IMR-90 (cell line): ENCODE results near the gene SMC5. TPM values are rescaled to one million over a fixed set of nuclear protein-coding genes. Genes with fewer than 3 reads are reported as not detected.

Experiments used
- ATAC-seq: fragments of 200-7000 bp; cut with Tn5 transposase; 2 replicates; pipeline ENCODE4 v1.9.1; 2020; ENCODE audit warnings: low read depth, mild to moderate bottlenecking, moderate library complexity
- BruUV-seq: library from RNA; stranded (reverse); fragments of 400-500 nt; replicated peaks from 2 replicates; lab custom pipeline; 2021; lab: Mats Ljungman, UMichigan
- CTCF ChIA-PET: fragments of 300-600 bp; formaldehyde crosslinking; extraction: SDS; loops from one replicate; lab custom pipeline; 2021; ENCODE audit warnings: antibody characterized with exemption; lab: Yijun Ruan, JAX
- POLR2A ChIA-PET: fragments of 300-600 bp; sonication (Branson Sonifier 250); formaldehyde crosslinking; loops from one replicate; lab custom pipeline; 2022; ENCODE audit warnings: antibody characterized with exemption; ENCODE audit not compliant: unreplicated experiment; lab: Charles Lee
- DNase-seq: peaks from one replicate; pipeline ENCODE4 v3.0.0; 2013
- H2AFZ ChIP-seq: replicated peaks from 2 replicates; pipeline ENCODE3; 2013; ENCODE audit warnings: low read length, mild to moderate bottlenecking; ENCODE audit not compliant: poor library complexity
- H2AK5ac ChIP-seq: 2 replicates; pipeline ENCODE4 v1.6.1; 2013; ENCODE audit warnings: low read depth, low read length, inconsistent platforms
- H2AK9ac ChIP-seq: replicated peaks from 2 replicates; pipeline ENCODE3; 2013; ENCODE audit warnings: mild to moderate bottlenecking, low read depth, low read length, moderate library complexity; ENCODE audit not compliant: poor library complexity
- H2BK120ac ChIP-seq: 2 replicates; pipeline ENCODE4 v1.6.1; 2013; ENCODE audit warnings: low read depth, low read length, inconsistent platforms
- H2BK15ac ChIP-seq: 3 replicates; pipeline ENCODE4 v1.6.1; 2013; ENCODE audit warnings: low read depth, low read length, inconsistent platforms
- H2BK20ac ChIP-seq: 2 replicates; pipeline ENCODE4 v1.6.1; 2013; ENCODE audit warnings: low read depth, mild to moderate bottlenecking, inconsistent platforms, low read length, moderate library complexity
- H2BK5ac ChIP-seq: 2 replicates; pipeline ENCODE4 v1.6.1; 2013; ENCODE audit warnings: mild to moderate bottlenecking, low read depth, low read length, inconsistent platforms; ENCODE audit not compliant: poor library complexity, severe bottlenecking
- H3K14ac ChIP-seq: replicated peaks from 2 replicates; pipeline ENCODE4 v1.6.1; 2013; ENCODE audit warnings: low read depth, low read length, inconsistent platforms
- H3K18ac ChIP-seq: 2 replicates; pipeline ENCODE4 v1.6.1; 2013; ENCODE audit warnings: low read depth, low read length, control low read depth
- H3K23ac ChIP-seq: 2 replicates; pipeline ENCODE4 v1.6.1; 2013; ENCODE audit warnings: low read depth, low read length, inconsistent platforms
- H3K27ac ChIP-seq: 2 replicates; pipeline ENCODE4 v1.5.1; 2013; ENCODE audit warnings: mild to moderate bottlenecking, control low read depth, low read length; ENCODE audit not compliant: insufficient read depth
- H3K27me3 ChIP-seq: 2 replicates; pipeline ENCODE4 v1.6.1; 2013; ENCODE audit warnings: low read length; ENCODE audit not compliant: control insufficient read depth, insufficient read depth
- H3K36me3 ChIP-seq: 2 replicates; pipeline ENCODE4 v1.6.1; 2013; ENCODE audit warnings: low read length, mixed read lengths; ENCODE audit not compliant: control insufficient read depth, insufficient read depth
- H3K4ac ChIP-seq: 2 replicates; pipeline ENCODE4 v1.6.1; 2013; ENCODE audit warnings: low read depth, low read length, inconsistent platforms
- H3K4me1 ChIP-seq: 2 replicates; pipeline ENCODE4 v1.6.1; 2013; ENCODE audit warnings: low read length, mixed read lengths; ENCODE audit not compliant: control insufficient read depth, insufficient read depth
- H3K4me2 ChIP-seq: 2 replicates; pipeline ENCODE4 v1.6.1; 2013; ENCODE audit warnings: low read depth, mild to moderate bottlenecking, control low read depth, low read length, moderate library complexity
- H3K4me3 ChIP-seq: 2 replicates; pipeline ENCODE4 v1.5.1; 2013; ENCODE audit warnings: low read depth, mild to moderate bottlenecking, control low read depth, low read length, moderate library complexity; ENCODE audit not compliant: insufficient read depth
- H3K56ac ChIP-seq: 2 replicates; pipeline ENCODE4 v1.6.1; 2013; ENCODE audit warnings: low read length, inconsistent platforms; ENCODE audit not compliant: insufficient read depth; ENCODE audit errors: extremely low read depth
- H3K79me1 ChIP-seq, 2 experiments: 2 replicates each; pipeline ENCODE4 v1.6.1; 2013; ENCODE audit warnings: low read length in 2 of 2, inconsistent platforms in 1 of 2, low read depth in 1 of 2
- H3K9ac ChIP-seq: 2 replicates; pipeline ENCODE4 v1.6.1; 2013; ENCODE audit warnings: low read depth, low read length, control low read depth
- H3K9me1 ChIP-seq: 2 replicates; pipeline ENCODE4 v1.6.1; 2013; ENCODE audit warnings: low read length, inconsistent platforms; ENCODE audit not compliant: insufficient read depth
- H3K9me3 ChIP-seq: 2 replicates; pipeline ENCODE4 v1.6.1; 2013; ENCODE audit warnings: low read length; ENCODE audit not compliant: control insufficient read depth, insufficient read depth
- H4K20me1 ChIP-seq: 2 replicates; pipeline ENCODE4 v1.6.1; 2013; ENCODE audit warnings: low read length, inconsistent platforms; ENCODE audit not compliant: insufficient read depth
- H4K5ac ChIP-seq: 2 replicates; pipeline ENCODE4 v1.6.1; 2013; ENCODE audit warnings: mild to moderate bottlenecking, low read depth, low read length, control low read depth
- H4K8ac ChIP-seq, 2 experiments: 2 replicates each; pipeline ENCODE4 v1.6.1; 2013; ENCODE audit warnings: low read depth in 2 of 2, low read length in 2 of 2, control low read depth in 1 of 2, inconsistent platforms in 1 of 2
- H4K91ac ChIP-seq: 2 replicates; pipeline ENCODE4 v1.6.1; 2013; ENCODE audit warnings: low read depth, low read length, inconsistent platforms; ENCODE audit not compliant: insufficient read depth
- BHLHE40 ChIP-seq: fragments of 150-350 bp; IDR thresholded peaks from 2 replicates; pipeline ENCODE4 v1.6.1; 2016; ENCODE audit warnings: mild to moderate bottlenecking, low read depth, low read length
- CEBPB ChIP-seq: IDR thresholded peaks from 2 replicates; pipeline ENCODE4 v1.6.1; 2012; ENCODE audit warnings: low read depth, low read length, improper control_type of control experiment
- CHD1 ChIP-seq: IDR thresholded peaks from 2 replicates; pipeline ENCODE4 v1.6.1; 2012; ENCODE audit warnings: low read depth, low read length, improper control_type of control experiment
- FOS ChIP-seq: fragments of 150-350 bp; IDR thresholded peaks from 2 replicates; pipeline ENCODE4 v1.6.1; 2016; ENCODE audit warnings: low read depth, low read length
- MAFK ChIP-seq: IDR thresholded peaks from 2 replicates; pipeline ENCODE4 v1.6.1; 2012; ENCODE audit warnings: low read depth, low read length, improper control_type of control experiment
- NFE2L2 ChIP-seq: fragments of 150-350 bp; IDR thresholded peaks from 2 replicates; pipeline ENCODE4 v1.6.1; 2016; ENCODE audit warnings: low read depth, mild to moderate bottlenecking, low read length
- RCOR1 ChIP-seq: IDR thresholded peaks from 2 replicates; pipeline ENCODE4 v1.6.1; 2012; ENCODE audit warnings: mild to moderate bottlenecking, low read length, improper control_type of control experiment; ENCODE audit not compliant: insufficient replicate concordance
- SMC3 ChIP-seq: fragments of 150-350 bp; IDR thresholded peaks from 2 replicates; pipeline ENCODE4 v1.6.1; 2016; ENCODE audit warnings: low read depth, mild to moderate bottlenecking, antibody characterized with exemption, low read length, moderate library complexity
- WGBS, 2 experiments: methylation state at CpG; one replicate each; pipeline versions ENCODE4 v1.1.5 to v1.1.7; 2013; ENCODE audit warnings: missing lambda C conversion rate in 2 of 2; ENCODE audit not compliant: insufficient read length in 1 of 2; ENCODE audit errors: extremely low coverage in 2 of 2; 5-methylcytosine and 5-hydroxymethylcytosine counted together
- dilution Hi-C: fragments of 300-500 bp; cut with HindIII; formaldehyde crosslinking; loops from one replicate; pipeline ENCODE4 v1.14.3; 2018; ENCODE audit warnings: low sequenced_read_pairs; ENCODE audit not compliant: unreplicated experiment
- in situ Hi-C: fragments of 300-500 bp; cut with MboI; formaldehyde crosslinking; loops from 3 replicates; pipeline ENCODE4 v1.14.3; 2019; ENCODE audit warnings: low sequenced_read_pairs, inconsistent platforms, mixed read lengths
- intact Hi-C: fragments of 100-400 bp; cut with micrococcal nuclease; formaldehyde crosslinking; loops from 2 replicates; pipeline ENCODE4 v1.10.0; 2022
- polyA plus RNA-seq, 3 experiments: library from polyadenylated mRNA; depleted of rRNA; stranded (reverse); fragments of >200 nt; gene quantifications; 2 replicates each; pipeline ENCODE4 v1.2.3, GENCODE V29; 2012; ENCODE audit warnings: low replicate concordance in 1 of 3
- total RNA-seq: library from RNA; depleted of rRNA; stranded (reverse); fragments of >200 nt; gene quantifications from 2 replicates; pipeline ENCODE4 v1.2.3, GENCODE V29; 2012
- TF ChIP-seq, protein P1 (sequence below): fragments of 150-350 bp; IDR thresholded peaks from 2 replicates; pipeline ENCODE4 v1.6.1; 2017; ENCODE audit warnings: mild to moderate bottlenecking, antibody characterized with exemption, low read length, low read depth
- TF ChIP-seq, protein P2 (sequence below): fragments of 150-350 bp; IDR thresholded peaks from 2 replicates; pipeline ENCODE4 v1.6.1; 2016; ENCODE audit warnings: low read depth, mild to moderate bottlenecking, low read length, moderate library complexity, borderline replicate concordance
- TF ChIP-seq, protein P3 (sequence below): conservative IDR thresholded peaks from 2 replicates; pipeline ENCODE4 v1.5.1; 2012; ENCODE audit warnings: mild to moderate bottlenecking, low read depth, low read length, improper control_type of control experiment

SMC5 gene
- total and polyA plus RNA-seq, 2 of the 4 experiments (the other 2 are of a cell fraction): 12.0 to 13.3 TPM

DNA sequence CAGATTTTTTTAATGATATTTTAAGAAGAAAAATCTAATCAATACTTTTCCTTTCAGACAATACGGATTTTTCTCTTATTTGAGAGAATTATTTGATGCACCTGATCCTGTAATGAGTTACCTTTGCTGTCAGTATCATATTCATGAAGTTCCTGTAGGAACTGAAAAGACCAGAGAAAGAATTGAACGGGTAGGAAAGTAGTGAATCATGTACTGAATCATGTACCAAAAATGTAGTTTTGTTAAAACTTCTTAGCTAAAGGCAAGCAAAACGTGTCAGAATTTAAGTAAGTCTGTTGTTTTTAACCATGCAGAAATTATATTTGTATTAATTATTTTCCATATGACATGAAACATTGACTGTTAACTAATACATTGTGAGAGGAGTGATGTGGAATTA is 56.6 kb downstream of the SMC5 start:
- Histone ChIP-seq H2BK5ac (peak overlapping the region; percentile 65), H4K20me1 (no peaks in the 10 kb centered on the region), H3K9me1 (peaks cover 4% of the 10 kb centered on the region; the same call in 1 of the 2 replicates), H4K5ac (no peak overlapping the region), H3K27me3 (no peaks in the 10 kb centered on the region), H3K4me1 (peaks cover 1% of the 10 kb centered on the region; the same call in 1 of the 2 replicates), H3K36me3 (peaks cover 16% of the 10 kb centered on the region), H3K9ac (no peak overlapping the region), H4K91ac (no peak overlapping the region), H2BK20ac (no peak overlapping the region), H2AK5ac (no peak overlapping the region), H2BK15ac (no peak overlapping the region), H2BK120ac (no peak overlapping the region), H3K4ac (no peak overlapping the region), H3K79me1 (peaks cover 17 to 36% of the 10 kb centered on the region in 2 experiments; a peak in 3 of 4 replicates), H3K18ac (no peak overlapping the region), H3K27ac (no peak overlapping the region), H3K4me2 (no peak overlapping the region), H2AK9ac (no peak overlapping the region), H3K56ac (no peak overlapping the region), H2AFZ (no peak overlapping the region), H4K8ac (no peak overlapping the region), H3K9me3 (no peaks in the 10 kb centered on the region), H3K4me3 (no peak overlapping the region), H3K23ac (no peak overlapping the region), H3K14ac (no peak overlapping the region)
- TF ChIP-seq CHD1 (no peak), NFE2L2 (no peak), BHLHE40 (no peak), SMC3 (no peak), FOS (no peak), RCOR1 (no peak), MAFK (no peak), CEBPB (no peak)
- TF ChIP-seq, protein P1, sequence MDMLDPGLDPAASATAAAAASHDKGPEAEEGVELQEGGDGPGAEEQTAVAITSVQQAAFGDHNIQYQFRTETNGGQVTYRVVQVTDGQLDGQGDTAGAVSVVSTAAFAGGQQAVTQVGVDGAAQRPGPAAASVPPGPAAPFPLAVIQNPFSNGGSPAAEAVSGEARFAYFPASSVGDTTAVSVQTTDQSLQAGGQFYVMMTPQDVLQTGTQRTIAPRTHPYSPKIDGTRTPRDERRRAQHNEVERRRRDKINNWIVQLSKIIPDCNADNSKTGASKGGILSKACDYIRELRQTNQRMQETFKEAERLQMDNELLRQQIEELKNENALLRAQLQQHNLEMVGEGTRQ: no peak
- TF ChIP-seq, protein P2, sequence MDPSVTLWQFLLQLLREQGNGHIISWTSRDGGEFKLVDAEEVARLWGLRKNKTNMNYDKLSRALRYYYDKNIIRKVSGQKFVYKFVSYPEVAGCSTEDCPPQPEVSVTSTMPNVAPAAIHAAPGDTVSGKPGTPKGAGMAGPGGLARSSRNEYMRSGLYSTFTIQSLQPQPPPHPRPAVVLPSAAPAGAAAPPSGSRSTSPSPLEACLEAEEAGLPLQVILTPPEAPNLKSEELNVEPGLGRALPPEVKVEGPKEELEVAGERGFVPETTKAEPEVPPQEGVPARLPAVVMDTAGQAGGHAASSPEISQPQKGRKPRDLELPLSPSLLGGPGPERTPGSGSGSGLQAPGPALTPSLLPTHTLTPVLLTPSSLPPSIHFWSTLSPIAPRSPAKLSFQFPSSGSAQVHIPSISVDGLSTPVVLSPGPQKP: no peak
- TF ChIP-seq, protein P3, sequence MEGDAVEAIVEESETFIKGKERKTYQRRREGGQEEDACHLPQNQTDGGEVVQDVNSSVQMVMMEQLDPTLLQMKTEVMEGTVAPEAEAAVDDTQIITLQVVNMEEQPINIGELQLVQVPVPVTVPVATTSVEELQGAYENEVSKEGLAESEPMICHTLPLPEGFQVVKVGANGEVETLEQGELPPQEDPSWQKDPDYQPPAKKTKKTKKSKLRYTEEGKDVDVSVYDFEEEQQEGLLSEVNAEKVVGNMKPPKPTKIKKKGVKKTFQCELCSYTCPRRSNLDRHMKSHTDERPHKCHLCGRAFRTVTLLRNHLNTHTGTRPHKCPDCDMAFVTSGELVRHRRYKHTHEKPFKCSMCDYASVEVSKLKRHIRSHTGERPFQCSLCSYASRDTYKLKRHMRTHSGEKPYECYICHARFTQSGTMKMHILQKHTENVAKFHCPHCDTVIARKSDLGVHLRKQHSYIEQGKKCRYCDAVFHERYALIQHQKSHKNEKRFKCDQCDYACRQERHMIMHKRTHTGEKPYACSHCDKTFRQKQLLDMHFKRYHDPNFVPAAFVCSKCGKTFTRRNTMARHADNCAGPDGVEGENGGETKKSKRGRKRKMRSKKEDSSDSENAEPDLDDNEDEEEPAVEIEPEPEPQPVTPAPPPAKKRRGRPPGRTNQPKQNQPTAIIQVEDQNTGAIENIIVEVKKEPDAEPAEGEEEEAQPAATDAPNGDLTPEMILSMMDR: no peak
- no TSS peak for BruUV-seq
- ATAC-seq (peak; percentile 70), DNase-seq (peak; percentile 59)
- dilution Hi-C loops: no loop called here
- POLR2A ChIA-PET: no interaction called here
- CTCF ChIA-PET: no interaction called here
- no CpG with 5 or more reads among the region's 3 CpGs for WGBS, 2 experiments
- in situ Hi-C loops: no loop called here
- intact Hi-C loops: no loop called here
